ENCODE measurements around the gene NPTX1. TPM values are rescaled to one million over a fixed set of nuclear protein-coding genes. Genes with fewer than 3 reads are reported as not detected.

NPTX1 gene
- total and polyA plus RNA-seq, 9 of the 15 experiments (the other 6 are each of a cell fraction or from before 2014, with no cell fraction given) = 0.04 TPM; not detected in 8

DNA sequence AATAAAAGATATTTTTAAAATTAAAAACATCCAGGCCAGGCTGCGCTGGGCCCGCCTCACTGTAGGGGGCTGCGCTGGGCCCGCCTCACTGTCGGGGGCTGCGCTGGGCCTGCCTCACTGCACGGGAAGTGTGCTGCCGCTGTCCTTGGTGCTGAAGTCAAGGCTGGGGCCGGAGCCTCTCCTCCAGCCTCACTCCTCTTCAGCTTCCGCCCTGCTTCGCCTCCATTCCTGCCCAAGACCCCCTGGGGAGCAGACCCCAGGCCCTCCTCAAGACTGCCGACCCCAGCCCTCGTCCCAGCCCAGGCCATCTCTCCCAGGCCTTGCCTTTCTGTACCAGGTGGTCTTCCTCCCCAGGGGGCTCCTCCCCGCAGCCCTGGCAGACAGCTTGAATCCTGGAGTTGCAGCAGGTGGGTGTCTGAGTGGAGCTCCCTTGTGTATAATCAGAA, 35.3 kb downstream of the NPTX1 start (continued):
- TF ChIP-seq ZNF134 (CRISPR knock-in tag; conservative IDR thresholded peaks at IDR 0.05) (no peak), HSF4 (CRISPR knock-in tag; IDR thresholded peaks at IDR 0.05; ENCODE audit: borderline replicate concordance) (no peak), MCM3 (IDR thresholded peaks at IDR 0.05) (no peak), CBFA2T3 (IDR thresholded peaks at IDR 0.05) (no peak), MCM5 (IDR thresholded peaks at IDR 0.05; ENCODE audit: low read depth) (no peak), BRD4 (IDR thresholded peaks at IDR 0.05) (no peak), ZNF253 (CRISPR knock-in tag; conservative IDR thresholded peaks at IDR 0.05) (no peak), KAT8 (IDR thresholded peaks at IDR 0.05; ENCODE audit: low read depth) (no peak), HDAC2 (IDR thresholded peaks at IDR 0.05) (0 out of 2 replicates have a peak, but pooled peaks have one; percentile 18), TGIF2 (CRISPR knock-in tag; IDR thresholded peaks at IDR 0.05) (0 out of 2 replicates have a peak, but pooled peaks have one; percentile 22), NR3C1 (CRISPR knock-in tag; IDR thresholded peaks at IDR 0.05) (peak; percentile 91), MCM7 (IDR thresholded peaks at IDR 0.05) (no peak), MAZ (CRISPR knock-in tag; conservative IDR thresholded peaks at IDR 0.05 in 1 of 2, IDR thresholded peaks at IDR 0.05 in 1 of 2) (peak in 1 of 2 experiments; percentile 69; a peak in 2 of 4 replicates)
- TF ChIP-seq, protein P1, sequence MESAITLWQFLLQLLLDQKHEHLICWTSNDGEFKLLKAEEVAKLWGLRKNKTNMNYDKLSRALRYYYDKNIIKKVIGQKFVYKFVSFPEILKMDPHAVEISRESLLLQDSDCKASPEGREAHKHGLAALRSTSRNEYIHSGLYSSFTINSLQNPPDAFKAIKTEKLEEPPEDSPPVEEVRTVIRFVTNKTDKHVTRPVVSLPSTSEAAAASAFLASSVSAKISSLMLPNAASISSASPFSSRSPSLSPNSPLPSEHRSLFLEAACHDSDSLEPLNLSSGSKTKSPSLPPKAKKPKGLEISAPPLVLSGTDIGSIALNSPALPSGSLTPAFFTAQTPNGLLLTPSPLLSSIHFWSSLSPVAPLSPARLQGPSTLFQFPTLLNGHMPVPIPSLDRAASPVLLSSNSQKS (CRISPR knock-in tag; IDR thresholded peaks at IDR 0.05) = no peak
- TF ChIP-seq, protein P2, sequence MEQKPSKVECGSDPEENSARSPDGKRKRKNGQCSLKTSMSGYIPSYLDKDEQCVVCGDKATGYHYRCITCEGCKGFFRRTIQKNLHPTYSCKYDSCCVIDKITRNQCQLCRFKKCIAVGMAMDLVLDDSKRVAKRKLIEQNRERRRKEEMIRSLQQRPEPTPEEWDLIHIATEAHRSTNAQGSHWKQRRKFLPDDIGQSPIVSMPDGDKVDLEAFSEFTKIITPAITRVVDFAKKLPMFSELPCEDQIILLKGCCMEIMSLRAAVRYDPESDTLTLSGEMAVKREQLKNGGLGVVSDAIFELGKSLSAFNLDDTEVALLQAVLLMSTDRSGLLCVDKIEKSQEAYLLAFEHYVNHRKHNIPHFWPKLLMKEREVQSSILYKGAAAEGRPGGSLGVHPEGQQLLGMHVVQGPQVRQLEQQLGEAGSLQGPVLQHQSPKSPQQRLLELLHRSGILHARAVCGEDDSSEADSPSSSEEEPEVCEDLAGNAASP (IDR thresholded peaks at IDR 0.05) = no peak
- TF ChIP-seq, protein P3, sequence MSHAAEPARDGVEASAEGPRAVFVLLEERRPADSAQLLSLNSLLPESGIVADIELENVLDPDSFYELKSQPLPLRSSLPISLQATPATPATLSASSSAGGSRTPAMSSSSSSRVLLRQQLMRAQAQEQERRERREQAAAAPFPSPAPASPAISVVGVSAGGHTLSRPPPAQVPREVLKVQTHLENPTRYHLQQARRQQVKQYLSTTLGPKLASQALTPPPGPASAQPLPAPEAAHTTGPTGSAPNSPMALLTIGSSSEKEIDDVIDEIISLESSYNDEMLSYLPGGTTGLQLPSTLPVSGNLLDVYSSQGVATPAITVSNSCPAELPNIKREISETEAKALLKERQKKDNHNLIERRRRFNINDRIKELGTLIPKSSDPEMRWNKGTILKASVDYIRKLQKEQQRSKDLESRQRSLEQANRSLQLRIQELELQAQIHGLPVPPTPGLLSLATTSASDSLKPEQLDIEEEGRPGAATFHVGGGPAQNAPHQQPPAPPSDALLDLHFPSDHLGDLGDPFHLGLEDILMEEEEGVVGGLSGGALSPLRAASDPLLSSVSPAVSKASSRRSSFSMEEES (CRISPR knock-in tag; IDR thresholded peaks at IDR 0.05) = no peak
- TF ChIP-seq, protein P4, sequence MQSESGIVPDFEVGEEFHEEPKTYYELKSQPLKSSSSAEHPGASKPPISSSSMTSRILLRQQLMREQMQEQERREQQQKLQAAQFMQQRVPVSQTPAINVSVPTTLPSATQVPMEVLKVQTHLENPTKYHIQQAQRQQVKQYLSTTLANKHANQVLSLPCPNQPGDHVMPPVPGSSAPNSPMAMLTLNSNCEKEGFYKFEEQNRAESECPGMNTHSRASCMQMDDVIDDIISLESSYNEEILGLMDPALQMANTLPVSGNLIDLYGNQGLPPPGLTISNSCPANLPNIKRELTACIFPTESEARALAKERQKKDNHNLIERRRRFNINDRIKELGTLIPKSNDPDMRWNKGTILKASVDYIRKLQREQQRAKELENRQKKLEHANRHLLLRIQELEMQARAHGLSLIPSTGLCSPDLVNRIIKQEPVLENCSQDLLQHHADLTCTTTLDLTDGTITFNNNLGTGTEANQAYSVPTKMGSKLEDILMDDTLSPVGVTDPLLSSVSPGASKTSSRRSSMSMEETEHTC (IDR thresholded peaks at IDR 0.05) = no peak
- TF ChIP-seq, protein P5, sequence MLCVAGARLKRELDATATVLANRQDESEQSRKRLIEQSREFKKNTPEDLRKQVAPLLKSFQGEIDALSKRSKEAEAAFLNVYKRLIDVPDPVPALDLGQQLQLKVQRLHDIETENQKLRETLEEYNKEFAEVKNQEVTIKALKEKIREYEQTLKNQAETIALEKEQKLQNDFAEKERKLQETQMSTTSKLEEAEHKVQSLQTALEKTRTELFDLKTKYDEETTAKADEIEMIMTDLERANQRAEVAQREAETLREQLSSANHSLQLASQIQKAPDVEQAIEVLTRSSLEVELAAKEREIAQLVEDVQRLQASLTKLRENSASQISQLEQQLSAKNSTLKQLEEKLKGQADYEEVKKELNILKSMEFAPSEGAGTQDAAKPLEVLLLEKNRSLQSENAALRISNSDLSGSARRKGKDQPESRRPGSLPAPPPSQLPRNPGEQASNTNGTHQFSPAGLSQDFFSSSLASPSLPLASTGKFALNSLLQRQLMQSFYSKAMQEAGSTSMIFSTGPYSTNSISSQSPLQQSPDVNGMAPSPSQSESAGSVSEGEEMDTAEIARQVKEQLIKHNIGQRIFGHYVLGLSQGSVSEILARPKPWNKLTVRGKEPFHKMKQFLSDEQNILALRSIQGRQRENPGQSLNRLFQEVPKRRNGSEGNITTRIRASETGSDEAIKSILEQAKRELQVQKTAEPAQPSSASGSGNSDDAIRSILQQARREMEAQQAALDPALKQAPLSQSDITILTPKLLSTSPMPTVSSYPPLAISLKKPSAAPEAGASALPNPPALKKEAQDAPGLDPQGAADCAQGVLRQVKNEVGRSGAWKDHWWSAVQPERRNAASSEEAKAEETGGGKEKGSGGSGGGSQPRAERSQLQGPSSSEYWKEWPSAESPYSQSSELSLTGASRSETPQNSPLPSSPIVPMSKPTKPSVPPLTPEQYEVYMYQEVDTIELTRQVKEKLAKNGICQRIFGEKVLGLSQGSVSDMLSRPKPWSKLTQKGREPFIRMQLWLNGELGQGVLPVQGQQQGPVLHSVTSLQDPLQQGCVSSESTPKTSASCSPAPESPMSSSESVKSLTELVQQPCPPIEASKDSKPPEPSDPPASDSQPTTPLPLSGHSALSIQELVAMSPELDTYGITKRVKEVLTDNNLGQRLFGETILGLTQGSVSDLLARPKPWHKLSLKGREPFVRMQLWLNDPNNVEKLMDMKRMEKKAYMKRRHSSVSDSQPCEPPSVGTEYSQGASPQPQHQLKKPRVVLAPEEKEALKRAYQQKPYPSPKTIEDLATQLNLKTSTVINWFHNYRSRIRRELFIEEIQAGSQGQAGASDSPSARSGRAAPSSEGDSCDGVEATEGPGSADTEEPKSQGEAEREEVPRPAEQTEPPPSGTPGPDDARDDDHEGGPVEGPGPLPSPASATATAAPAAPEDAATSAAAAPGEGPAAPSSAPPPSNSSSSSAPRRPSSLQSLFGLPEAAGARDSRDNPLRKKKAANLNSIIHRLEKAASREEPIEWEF (CRISPR knock-in tag; IDR thresholded peaks at IDR 0.05) = no peak
